ENCODE measurements around the gene CAV1.

Gene CAV1

DNA sequence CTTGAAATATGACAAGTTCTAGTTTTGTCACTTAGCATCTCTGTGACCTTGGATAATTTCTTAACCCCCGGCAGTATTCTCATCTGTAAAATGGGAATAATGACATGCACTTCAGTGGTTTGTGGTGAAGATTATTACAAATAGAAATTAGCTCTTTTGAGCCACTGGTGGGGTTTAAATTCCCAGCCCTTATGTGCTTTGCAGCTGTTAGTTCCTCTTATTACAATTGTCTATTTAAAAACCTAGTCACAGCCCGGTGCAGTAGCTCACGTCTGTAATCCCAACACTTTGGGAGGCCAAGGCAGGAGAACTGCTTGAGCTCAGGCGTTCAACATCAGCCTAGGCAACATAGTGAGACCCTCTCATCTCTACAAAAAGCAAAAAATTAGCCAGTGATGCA is 30.1 kb downstream of the CAV1 start:
- H3K79me2 ChIP-seq (ENCODE audit: insufficient read depth, low read length): no peaks in the 10 kb centered on the region
- no peaks in the 10 kb centered on the region for H3K9me2 ChIP-seq (replicated peaks; ENCODE audit: low read depth, low read length)
- H2AFZ ChIP-seq (ENCODE audit: low read length): no peak overlapping the region
- no peaks in the 10 kb centered on the region for H3F3A ChIP-seq (ENCODE audit: low read depth)
- H3K9ac ChIP-seq (ENCODE audit: low read depth, low read length, poor library complexity, severe bottlenecking): no peak overlapping the region
- no peak overlapping the region for H3K4me2 ChIP-seq (ENCODE audit: low read depth, low read length, poor library complexity, severe bottlenecking)
- H3K27me3 ChIP-seq (ENCODE audit: insufficient read depth, low read length, poor library complexity, severe bottlenecking): no peaks in the 10 kb centered on the region
- H3K4me3 ChIP-seq (ENCODE audit: low read length, poor library complexity, severe bottlenecking): no peak overlapping the region
- no peak for TF ChIP-seq EZH2phosphoT487 (IDR thresholded peaks at IDR 0.05; ENCODE audit: borderline replicate concordance)
- TF ChIP-seq, protein P1, sequence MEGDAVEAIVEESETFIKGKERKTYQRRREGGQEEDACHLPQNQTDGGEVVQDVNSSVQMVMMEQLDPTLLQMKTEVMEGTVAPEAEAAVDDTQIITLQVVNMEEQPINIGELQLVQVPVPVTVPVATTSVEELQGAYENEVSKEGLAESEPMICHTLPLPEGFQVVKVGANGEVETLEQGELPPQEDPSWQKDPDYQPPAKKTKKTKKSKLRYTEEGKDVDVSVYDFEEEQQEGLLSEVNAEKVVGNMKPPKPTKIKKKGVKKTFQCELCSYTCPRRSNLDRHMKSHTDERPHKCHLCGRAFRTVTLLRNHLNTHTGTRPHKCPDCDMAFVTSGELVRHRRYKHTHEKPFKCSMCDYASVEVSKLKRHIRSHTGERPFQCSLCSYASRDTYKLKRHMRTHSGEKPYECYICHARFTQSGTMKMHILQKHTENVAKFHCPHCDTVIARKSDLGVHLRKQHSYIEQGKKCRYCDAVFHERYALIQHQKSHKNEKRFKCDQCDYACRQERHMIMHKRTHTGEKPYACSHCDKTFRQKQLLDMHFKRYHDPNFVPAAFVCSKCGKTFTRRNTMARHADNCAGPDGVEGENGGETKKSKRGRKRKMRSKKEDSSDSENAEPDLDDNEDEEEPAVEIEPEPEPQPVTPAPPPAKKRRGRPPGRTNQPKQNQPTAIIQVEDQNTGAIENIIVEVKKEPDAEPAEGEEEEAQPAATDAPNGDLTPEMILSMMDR (conservative IDR thresholded peaks at IDR 0.05; ENCODE audit: low read length): no peak
- no peaks in the 10 kb centered on the region for H3K9me3 ChIP-seq (ENCODE audit: insufficient read depth, low read depth, low read length)
- no peaks in the 10 kb centered on the region for H4K20me1 ChIP-seq (ENCODE audit: insufficient read depth, low read length, poor library complexity, severe bottlenecking)
- H3K36me3 ChIP-seq (ENCODE audit: insufficient read depth, low read length): no peaks in the 10 kb centered on the region
- H3K4me1 ChIP-seq (ENCODE audit: insufficient read depth, low read length, poor library complexity, severe bottlenecking): no peaks in the 10 kb centered on the region

DNA sequence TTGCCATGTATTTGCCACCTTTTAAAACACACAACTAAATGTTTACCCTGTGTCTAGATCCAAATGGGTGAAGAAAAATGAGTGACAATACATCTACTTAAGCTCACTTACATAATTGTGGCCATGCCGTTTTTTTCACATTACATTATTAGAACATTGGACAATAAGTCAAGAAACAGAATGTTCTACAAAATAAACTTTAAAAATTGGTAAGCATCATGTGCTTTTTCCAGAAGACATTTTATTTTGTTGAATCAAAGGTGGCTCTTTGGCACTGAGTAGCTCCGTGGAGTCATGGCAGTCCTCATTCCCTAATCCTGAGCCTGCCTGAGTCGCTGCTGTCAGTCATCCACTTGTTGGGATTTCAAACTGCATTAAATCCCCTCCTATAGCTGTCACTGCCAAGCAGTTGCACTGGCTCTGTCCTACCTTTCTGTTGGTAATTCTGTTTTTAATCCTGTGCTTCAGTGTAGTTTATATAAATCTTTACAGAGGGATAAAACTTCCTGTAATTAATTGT is 32.3 kb downstream of the CAV1 start:
- TF ChIP-seq EZH2phosphoT487 (IDR thresholded peaks at IDR 0.05; ENCODE audit: borderline replicate concordance): no peak
- TF ChIP-seq, protein P1 (conservative IDR thresholded peaks at IDR 0.05; ENCODE audit: low read length): no peak
- no peaks in the 10 kb centered on the region for H4K20me1 ChIP-seq (ENCODE audit: insufficient read depth, low read length, poor library complexity, severe bottlenecking)
- no peaks in the 10 kb centered on the region for H3K79me2 ChIP-seq (ENCODE audit: insufficient read depth, low read length)
- H3K4me1 ChIP-seq (ENCODE audit: insufficient read depth, low read length, poor library complexity, severe bottlenecking): no peaks in the 10 kb centered on the region
- no peak overlapping the region for H3K4me2 ChIP-seq (ENCODE audit: low read depth, low read length, poor library complexity, severe bottlenecking)
- H3K4me3 ChIP-seq (ENCODE audit: low read length, poor library complexity, severe bottlenecking): no peak overlapping the region
- H3K9me3 ChIP-seq (ENCODE audit: insufficient read depth, low read depth, low read length): no peaks in the 10 kb centered on the region
- H2AFZ ChIP-seq (ENCODE audit: low read length): no peak overlapping the region
- no peaks in the 10 kb centered on the region for H3F3A ChIP-seq (ENCODE audit: low read depth)
- no peaks in the 10 kb centered on the region for H3K36me3 ChIP-seq (ENCODE audit: insufficient read depth, low read length)
- no peaks in the 10 kb centered on the region for H3K27me3 ChIP-seq (ENCODE audit: insufficient read depth, low read length, poor library complexity, severe bottlenecking)
- H3K9me2 ChIP-seq (replicated peaks; ENCODE audit: low read depth, low read length): no peaks in the 10 kb centered on the region
- H3K9ac ChIP-seq (ENCODE audit: low read depth, low read length, poor library complexity, severe bottlenecking): no peak overlapping the region

DNA sequence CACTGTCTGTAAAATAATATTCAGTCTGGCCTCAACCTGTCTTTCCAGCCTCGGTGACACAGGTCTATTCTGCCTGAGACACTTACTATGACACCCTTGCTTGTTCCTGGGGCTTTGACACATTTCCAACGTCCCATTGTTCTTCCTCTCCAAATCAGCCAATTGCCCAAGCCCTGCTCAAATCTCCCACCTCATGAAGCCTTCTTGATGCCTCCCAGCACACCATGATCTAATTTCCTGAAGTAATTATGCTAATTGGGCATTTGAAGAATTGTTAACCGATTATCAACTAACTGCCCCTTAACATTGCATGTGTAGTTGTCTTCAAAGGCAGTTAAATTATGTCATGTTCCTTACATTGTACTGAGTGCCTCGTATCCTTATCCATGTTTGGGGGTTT is 33.1 kb downstream of the CAV1 start:
- H3K79me2 ChIP-seq (ENCODE audit: insufficient read depth, low read length): no peaks in the 10 kb centered on the region
- no peaks in the 10 kb centered on the region for H3K27me3 ChIP-seq (ENCODE audit: insufficient read depth, low read length, poor library complexity, severe bottlenecking)
- H4K20me1 ChIP-seq (ENCODE audit: insufficient read depth, low read length, poor library complexity, severe bottlenecking): no peaks in the 10 kb centered on the region
- H3K9me3 ChIP-seq (ENCODE audit: insufficient read depth, low read depth, low read length): no peaks in the 10 kb centered on the region
- H3K4me2 ChIP-seq (ENCODE audit: low read depth, low read length, poor library complexity, severe bottlenecking): no peak overlapping the region
- H3K36me3 ChIP-seq (ENCODE audit: insufficient read depth, low read length): no peaks in the 10 kb centered on the region
- no peak overlapping the region for H2AFZ ChIP-seq (ENCODE audit: low read length)
- H3K4me3 ChIP-seq (ENCODE audit: low read length, poor library complexity, severe bottlenecking): no peak overlapping the region
- no peaks in the 10 kb centered on the region for H3K4me1 ChIP-seq (ENCODE audit: insufficient read depth, low read length, poor library complexity, severe bottlenecking)
- H3K9me2 ChIP-seq (replicated peaks; ENCODE audit: low read depth, low read length): no peaks in the 10 kb centered on the region
- H3K9ac ChIP-seq (ENCODE audit: low read depth, low read length, poor library complexity, severe bottlenecking): no peak overlapping the region
- H3F3A ChIP-seq (ENCODE audit: low read depth): no peaks in the 10 kb centered on the region
- TF ChIP-seq, protein P1 (conservative IDR thresholded peaks at IDR 0.05; ENCODE audit: low read length): no peak
- TF ChIP-seq EZH2phosphoT487 (IDR thresholded peaks at IDR 0.05; ENCODE audit: borderline replicate concordance): no peak
